Right lobe of liver (tissue), 6 donors: ENCODE measurements around the gene SYNM. TPM values are rescaled to one million over a fixed set of nuclear protein-coding genes. Genes with fewer than 3 reads are reported as not detected.

Experiments
- ATAC-seq, 4 donors: fragments of 200-7000 bp; cut with Tn5 transposase; one replicate each; pipeline ENCODE4 v1.9.1; 2020; ENCODE audit warnings: mild to moderate bottlenecking in 4 of 4, moderate library complexity in 4 of 4
- DNase-seq, 3 donors: peaks; one replicate each; pipeline ENCODE4 v3.0.0-alpha.2; 2020
- H3K27ac ChIP-seq, 3 donors: fragments of 200-600 bp; one replicate each; pipeline ENCODE4 v1.8.0; 2022
- H3K27me3 ChIP-seq, 2 donors: fragments of 200-600 bp; one replicate each; pipeline ENCODE4 v1.8.0; 2022
- H3K36me3 ChIP-seq, 4 donors: fragments of 200-600 bp; sonication (generic) in 1 of 4; one replicate each; pipeline versions ENCODE4 v1.5.1 to v1.8.0; 2017 to 2022; ENCODE audit warnings: control low read depth in 1 of 4
- H3K4me1 ChIP-seq, 4 donors: fragments of 200-600 bp; sonication (generic) in 1 of 4; one replicate each; pipeline versions ENCODE4 v1.5.1 to v1.8.0; 2017 to 2022; ENCODE audit warnings: control low read depth in 1 of 4
- H3K4me3 ChIP-seq, 3 donors: fragments of 200-600 bp; one replicate each; pipeline ENCODE4 v1.8.0; 2022
- H3K9me3 ChIP-seq, 4 donors: fragments of 200-600 bp; sonication (generic) in 1 of 4; one replicate each; pipeline versions ENCODE4 v1.5.1 to v1.8.0; 2017 to 2022; ENCODE audit warnings: control low read depth in 1 of 4
- POLR2A ChIP-seq: fragments of 450-650 bp; IDR thresholded peaks from one replicate; pipeline ENCODE4 v1.6.1; 2017; ENCODE audit warnings: antibody characterized with exemption, mild to moderate bottlenecking
- WGBS: methylation state at CpG from one replicate; pipeline ENCODE4 v1.1.6; 2018; ENCODE audit warnings: low coverage, low lambda C conversion rate; ENCODE audit not compliant: insufficient coverage; ENCODE audit errors: missing lambda C conversion rate; 5-methylcytosine and 5-hydroxymethylcytosine counted together
- intact Hi-C, 2 donors: fragments of 100-400 bp; cut with DNase I; formaldehyde crosslinking; loops; one replicate each; pipeline versions ENCODE4 v1.11.2 to v1.14.1; 2022
- total RNA-seq, 6 experiments: library from RNA; depleted of rRNA in 2 of 6; stranded (reverse); fragments of >200 nt in 2 of 6; fragmentation: NEBNext Ultra II Directional in 3 of 6; extraction: Animal tissue kit (Norgen Biotek cat#: 25700) in 3 of 6; gene quantifications; one replicate each; pipeline versions ENCODE4 v1.1.0 to v1.2.4, GENCODE V29; 2016 to 2023
- TF ChIP-seq, protein P1 (sequence below), 4 donors: fragments of 200-600 bp in 3 of 4; fragments of 450-650 bp in 1 of 4; IDR thresholded peaks; one replicate each; pipeline versions ENCODE4 v1.5.1 to v1.8.0; 2016 to 2022; ENCODE audit warnings: antibody characterized with exemption in 4 of 4, mild to moderate bottlenecking in 2 of 4
- donor health status: DM: no; HTN: yes; CAD: no.
- donor health status: DM: no; HTN: no; CAD: no.
- donor health status: DM: no; HTN: no; CAD: no.
- donor health status: DM: no; HTN: yes; CAD: no.
- donor health status: DM: no; HTN: yes; CAD: no.

Gene SYNM
- total RNA-seq, 6 experiments from 2014 or later: 1.6 to 3.5 (median 2.9) TPM

- ATAC-seq (no peak), DNase-seq (no peak)
- 84% methylated on average over 2 of the region's 2 CpGs for WGBS
- H3K27ac ChIP-seq: no peak overlapping the region
- no peak overlapping the region for H3K4me3 ChIP-seq
- TF ChIP-seq, protein P1, sequence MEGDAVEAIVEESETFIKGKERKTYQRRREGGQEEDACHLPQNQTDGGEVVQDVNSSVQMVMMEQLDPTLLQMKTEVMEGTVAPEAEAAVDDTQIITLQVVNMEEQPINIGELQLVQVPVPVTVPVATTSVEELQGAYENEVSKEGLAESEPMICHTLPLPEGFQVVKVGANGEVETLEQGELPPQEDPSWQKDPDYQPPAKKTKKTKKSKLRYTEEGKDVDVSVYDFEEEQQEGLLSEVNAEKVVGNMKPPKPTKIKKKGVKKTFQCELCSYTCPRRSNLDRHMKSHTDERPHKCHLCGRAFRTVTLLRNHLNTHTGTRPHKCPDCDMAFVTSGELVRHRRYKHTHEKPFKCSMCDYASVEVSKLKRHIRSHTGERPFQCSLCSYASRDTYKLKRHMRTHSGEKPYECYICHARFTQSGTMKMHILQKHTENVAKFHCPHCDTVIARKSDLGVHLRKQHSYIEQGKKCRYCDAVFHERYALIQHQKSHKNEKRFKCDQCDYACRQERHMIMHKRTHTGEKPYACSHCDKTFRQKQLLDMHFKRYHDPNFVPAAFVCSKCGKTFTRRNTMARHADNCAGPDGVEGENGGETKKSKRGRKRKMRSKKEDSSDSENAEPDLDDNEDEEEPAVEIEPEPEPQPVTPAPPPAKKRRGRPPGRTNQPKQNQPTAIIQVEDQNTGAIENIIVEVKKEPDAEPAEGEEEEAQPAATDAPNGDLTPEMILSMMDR (IDR thresholded peaks at IDR 0.05): no peak
- TF ChIP-seq POLR2A: no peak
- intact Hi-C loops: no loop called here
- no peaks in the 10 kb centered on the region for H3K27me3 ChIP-seq
- H3K4me1 ChIP-seq: no peaks in the 10 kb centered on the region
- H3K36me3 ChIP-seq: no peaks in the 10 kb centered on the region
- no peaks in the 10 kb centered on the region for H3K9me3 ChIP-seq
Measured at GRCh38 chr15:99086327-99086667, 18.6 kb upstream of the SYNM start.

DNA sequence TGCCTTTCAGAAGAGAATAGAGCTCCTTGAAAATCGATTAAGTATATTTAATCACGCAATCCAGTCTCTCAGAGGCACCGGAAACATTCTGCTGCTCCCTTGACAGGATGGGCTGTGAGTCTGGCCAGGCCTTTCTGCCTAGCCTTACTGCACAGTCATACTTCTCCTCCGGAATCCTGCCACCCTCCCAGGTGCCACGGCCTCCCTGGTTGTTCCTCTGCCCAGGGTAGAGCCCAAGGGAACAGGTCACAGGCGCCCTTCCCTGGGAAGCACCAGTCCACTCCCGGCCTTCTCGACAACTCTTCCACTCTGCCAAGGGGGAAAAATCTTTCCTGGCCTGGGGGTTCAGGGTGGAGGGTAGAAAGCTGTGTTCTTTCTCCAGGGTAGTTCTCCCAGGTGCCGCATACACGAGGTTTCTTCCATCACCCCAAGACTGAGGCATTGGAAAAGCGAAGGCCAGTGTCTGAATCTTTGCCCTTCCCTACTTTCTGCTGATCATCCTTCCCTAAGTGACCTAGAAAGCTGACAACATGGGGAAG lies 17.4 kb upstream of the SYNM start:
- H3K27ac ChIP-seq: no peak overlapping the region
- no peaks in the 10 kb centered on the region for H3K27me3 ChIP-seq
- WGBS: 77% methylated on average over 9 of the region's 11 CpGs
- H3K4me1 ChIP-seq: no peaks in the 10 kb centered on the region
- no peaks in the 10 kb centered on the region for H3K9me3 ChIP-seq
- ATAC-seq (no peak), DNase-seq (no peak)
- intact Hi-C loops: no loop called here
- no peak overlapping the region for H3K4me3 ChIP-seq
- no peak for TF ChIP-seq POLR2A
- TF ChIP-seq, protein P1 (IDR thresholded peaks at IDR 0.05): no peak
- no peaks in the 10 kb centered on the region for H3K36me3 ChIP-seq

- Histone ChIP-seq H3K27ac (no peak overlapping the region), H3K4me1 (no peaks in the 10 kb centered on the region), H3K4me3 (no peak overlapping the region), H3K36me3 (no peaks in the 10 kb centered on the region), H3K27me3 (no peaks in the 10 kb centered on the region), H3K9me3 (no peaks in the 10 kb centered on the region)
- TF ChIP-seq, protein P1 (IDR thresholded peaks at IDR 0.05): no peak
- TF ChIP-seq POLR2A: no peak
- WGBS: 47% methylated on average over 2 of the region's 3 CpGs
- no peak for DNase-seq
- no peak for ATAC-seq
- intact Hi-C loops: no loop called here
Measured at GRCh38 chr15:99090011-99090699, 14.7 kb upstream of the SYNM start.

- no peak for TF ChIP-seq POLR2A
- TF ChIP-seq, protein P1 (IDR thresholded peaks at IDR 0.05): no peak
- Histone ChIP-seq H3K27ac (no peak overlapping the region), H3K4me1 (no peaks in the 10 kb centered on the region), H3K27me3 (no peaks in the 10 kb centered on the region), H3K36me3 (no peaks in the 10 kb centered on the region), H3K9me3 (no peaks in the 10 kb centered on the region), H3K4me3 (no peak overlapping the region)
- intact Hi-C loops: no loop called here
- 67% methylated on average over 1 of the region's 1 CpG for WGBS
- ATAC-seq (no peak), DNase-seq (no peak)
Measured at GRCh38 chr15:99090938-99091337, 13.9 kb upstream of the SYNM start.
